CD4-positive, alpha-beta T cell treated with Interleukin-6 for 4 hours (primary cell): ENCODE data around the gene CFC1.
"Not testable (repeated sequence)": the region's sequence is repeated elsewhere in the genome, so short reads cannot be mapped to it uniquely, and the experiment has no call there.

Experiments
- DNase-seq: peaks from one replicate; pipeline ENCODE4 v3.0.0-alpha.2; 2020; ENCODE audit warnings: mixed read lengths

The CFC1 gene

DNA sequence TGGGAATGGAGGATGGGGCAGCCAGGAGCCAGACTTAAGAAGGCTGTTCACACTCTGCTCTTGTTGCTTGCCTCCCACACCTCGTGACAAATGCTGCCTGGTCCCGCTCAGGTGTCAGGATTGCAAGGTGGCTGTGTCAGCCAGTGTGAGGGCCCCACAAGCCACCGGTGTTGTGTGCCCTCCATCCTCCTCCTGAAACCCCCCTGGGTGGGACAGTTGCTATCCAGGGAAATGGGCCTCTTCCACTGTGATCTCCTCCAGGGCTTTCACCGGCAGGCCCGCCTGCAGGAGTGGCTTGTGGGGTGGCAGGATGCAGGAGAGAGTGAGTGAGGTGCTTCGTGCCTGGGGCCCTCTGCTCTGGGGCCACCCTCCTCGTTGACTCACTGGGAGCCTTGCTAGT lies 16.4 kb downstream of the CFC1 start:
- not testable (repeated sequence) for DNase-seq

DNA sequence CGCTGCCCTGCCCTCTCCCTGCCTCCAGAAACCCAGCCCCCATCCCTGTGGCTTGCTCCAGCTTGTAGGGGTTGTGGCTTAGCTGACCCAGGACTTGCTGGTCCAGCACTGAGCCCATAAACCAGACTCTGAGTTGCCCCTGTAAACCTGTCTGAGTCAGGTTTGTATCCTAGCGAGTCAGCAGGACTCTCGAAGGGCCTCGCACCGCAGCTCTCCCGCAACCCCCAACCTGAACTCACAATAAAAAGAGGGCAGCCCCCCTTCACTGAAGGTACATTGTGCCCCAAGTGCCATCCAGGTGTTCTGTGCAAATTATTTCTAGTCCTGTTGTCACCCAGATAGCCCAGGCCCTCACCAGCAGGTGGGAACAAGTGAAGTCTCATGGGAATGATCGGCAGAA lies 17.9 kb downstream of the CFC1 start:
- not testable (repeated sequence) for DNase-seq

DNA sequence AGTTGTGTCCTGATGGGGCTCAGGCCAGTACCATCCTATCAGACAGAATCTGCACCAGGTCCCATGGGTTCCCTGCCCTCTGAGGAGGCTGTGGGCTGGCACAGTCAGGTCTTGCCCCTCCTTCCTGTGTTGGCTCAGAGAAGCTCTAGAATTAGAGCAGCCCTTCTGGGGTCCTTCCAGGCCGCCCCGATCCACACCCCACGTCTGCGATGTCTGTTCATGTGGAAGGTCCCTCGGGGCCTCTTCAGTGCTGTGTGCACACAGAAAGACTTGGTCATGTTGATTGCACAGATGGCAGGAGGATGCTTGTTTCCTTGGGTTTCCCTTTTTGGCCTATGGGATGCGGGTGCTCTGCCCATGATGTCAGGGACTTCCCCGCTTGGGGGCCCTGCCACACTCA lies 20.3 kb downstream of the CFC1 start:
- DNase-seq: not testable (repeated sequence)

DNA sequence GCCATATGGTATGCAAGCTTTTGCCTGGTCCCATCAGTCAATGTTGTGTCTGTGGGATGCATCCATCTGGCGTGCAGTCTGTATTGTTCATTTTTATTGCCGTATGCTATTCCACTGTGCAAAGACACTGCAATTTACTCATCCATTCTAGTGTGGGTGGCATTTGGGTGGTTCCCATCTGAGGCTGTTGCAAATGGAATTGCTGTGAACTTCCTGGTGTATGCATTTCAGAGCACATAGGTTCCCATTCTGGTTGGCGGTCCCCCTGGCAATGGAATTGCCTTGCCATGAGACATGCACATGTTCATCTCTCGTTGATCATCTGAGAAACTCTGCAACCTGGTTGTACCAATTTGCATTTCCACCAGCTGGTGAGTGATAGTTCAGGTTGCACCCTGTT lies 21.8 kb downstream of the CFC1 start:
- not testable (repeated sequence) for DNase-seq

DNA sequence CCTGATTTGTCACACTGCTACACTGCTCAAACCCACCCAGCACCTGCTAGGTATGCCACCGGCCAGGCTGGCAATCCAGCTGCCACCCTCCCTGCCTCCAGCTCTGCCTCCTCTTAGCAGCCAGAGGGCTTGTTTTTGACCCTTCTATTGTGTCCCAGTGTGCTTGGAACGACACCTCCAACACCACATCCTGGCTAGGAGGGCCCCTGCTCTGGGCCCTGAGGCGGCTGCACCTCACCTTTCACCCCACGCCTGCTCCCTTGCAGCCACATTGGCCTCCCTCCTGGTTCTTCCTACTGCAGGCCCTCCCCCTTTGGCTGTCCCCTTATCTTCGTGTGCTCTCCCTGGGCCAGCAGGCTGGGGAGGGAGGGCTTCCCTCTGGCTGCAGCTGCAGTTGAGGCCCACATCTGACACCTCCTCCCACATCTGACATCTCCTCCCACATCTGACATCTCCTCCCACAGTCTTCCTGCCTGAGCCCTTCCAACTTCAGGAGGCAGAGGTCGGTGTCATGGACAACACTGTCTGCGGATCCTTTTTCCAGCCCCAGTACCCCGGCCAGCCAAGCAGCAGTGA lies 23.1 kb downstream of the CFC1 start:
- not testable (repeated sequence) for DNase-seq

DNA sequence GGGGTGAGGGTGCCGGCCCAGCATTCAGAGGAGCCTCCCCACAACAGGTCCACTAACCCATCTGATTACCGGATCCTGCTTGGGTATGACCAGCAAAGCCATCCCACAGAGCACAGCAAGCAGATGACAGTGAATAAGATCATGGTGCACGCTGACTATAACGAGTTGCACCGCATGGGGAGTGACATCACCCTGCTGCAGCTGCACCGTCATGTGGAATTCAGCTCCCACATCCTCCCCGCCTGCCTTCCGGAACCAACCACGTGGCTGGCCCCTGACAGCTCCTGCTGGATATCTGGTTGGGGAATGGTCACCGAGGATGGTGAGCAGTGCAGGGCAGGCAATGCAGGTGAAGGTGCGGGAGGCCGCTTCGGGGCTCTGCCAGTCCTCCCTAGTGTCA lies 25.1 kb downstream of the CFC1 start:
- not testable (repeated sequence) for DNase-seq

GRCh38 chr2:130571929-130572328 lies 27.4 kb downstream of the CFC1 start:
- not testable (repeated sequence) for DNase-seq

DNA sequence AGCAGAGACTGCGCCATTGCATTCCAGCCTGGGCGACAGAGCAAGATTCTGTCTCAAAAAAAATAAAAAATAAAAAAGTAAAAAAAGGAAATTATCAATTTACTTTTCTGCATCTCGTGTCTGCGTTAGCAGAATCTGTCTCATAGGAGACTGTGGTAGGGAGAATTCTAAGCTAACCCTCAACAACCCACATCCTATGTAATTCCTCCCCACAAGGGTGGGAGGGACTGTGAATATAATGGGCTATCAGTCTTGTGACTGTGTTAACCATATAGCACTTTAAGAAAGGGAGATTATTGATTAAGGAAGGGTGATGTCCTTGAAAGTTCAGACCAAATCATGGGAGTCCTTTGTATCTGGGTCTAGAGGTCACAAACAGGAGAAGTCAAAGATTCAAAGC lies 33.2 kb downstream of the CFC1 start:
- not testable (repeated sequence) for DNase-seq

DNA sequence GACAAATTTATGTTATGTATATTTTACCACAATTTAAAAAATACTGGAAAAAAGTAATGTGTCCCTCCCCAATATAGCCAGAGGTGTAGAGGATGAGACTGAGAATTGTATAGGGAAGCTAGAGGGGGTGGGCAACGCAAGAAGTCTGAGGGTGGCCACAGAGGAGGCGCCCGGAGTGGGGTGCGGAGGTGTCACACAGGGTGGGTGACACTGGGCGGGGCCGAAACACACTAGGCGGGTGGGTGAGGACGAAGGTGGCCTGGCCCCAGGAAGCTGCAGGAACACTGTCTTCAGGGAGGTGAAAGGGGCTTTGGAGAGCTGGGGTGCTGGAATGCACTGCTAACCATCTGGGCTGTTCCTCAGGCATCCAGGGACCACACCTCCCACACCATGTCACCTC lies 42.9 kb downstream of the CFC1 start:
- DNase-seq: not testable (repeated sequence)

GRCh38 chr2:130554178-130554577 lies 45.2 kb downstream of the CFC1 start:
- DNase-seq: not testable (repeated sequence)

DNA sequence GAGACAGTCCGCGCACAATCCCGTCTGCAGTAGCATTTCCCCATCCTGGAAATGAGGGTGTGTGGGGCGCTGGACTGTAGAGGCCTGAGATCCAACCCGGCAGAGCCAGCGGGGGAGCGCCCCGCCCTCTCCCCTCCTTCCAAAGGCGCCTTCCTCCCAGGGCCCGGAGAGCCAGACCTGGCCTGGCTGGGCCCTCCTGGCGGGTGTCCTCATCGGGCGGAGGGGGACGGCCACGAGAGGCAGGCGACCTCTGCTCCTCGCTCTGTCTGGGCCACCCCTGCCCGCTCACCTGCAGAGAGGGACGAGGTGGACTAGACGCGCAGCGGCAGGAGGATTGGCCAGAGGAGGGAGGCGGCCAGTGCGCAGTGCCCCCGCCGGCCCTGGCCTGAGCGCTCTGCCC lies 49.9 kb downstream of the CFC1 start:
- DNase-seq: not testable (repeated sequence)

DNA sequence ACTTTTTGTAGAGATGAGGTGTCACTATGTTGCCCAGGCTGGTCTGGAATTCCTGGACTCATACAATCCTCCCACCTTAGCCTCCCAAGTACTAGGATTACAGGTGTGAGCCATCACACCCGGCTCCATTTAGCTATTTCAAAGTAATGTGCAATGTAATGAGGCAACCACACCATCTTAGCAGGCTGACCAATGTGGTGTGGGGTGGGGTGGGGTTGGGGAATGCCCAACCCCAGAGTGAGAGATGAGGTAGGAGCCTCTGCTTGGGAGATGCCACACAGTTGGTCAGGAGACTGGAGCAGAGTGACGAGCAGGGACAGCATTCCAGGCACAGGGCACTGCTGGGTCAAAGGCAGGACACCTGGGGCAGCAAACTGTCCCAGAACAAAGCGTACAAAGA lies 51.0 kb downstream of the CFC1 start:
- DNase-seq: not testable (repeated sequence)

DNA sequence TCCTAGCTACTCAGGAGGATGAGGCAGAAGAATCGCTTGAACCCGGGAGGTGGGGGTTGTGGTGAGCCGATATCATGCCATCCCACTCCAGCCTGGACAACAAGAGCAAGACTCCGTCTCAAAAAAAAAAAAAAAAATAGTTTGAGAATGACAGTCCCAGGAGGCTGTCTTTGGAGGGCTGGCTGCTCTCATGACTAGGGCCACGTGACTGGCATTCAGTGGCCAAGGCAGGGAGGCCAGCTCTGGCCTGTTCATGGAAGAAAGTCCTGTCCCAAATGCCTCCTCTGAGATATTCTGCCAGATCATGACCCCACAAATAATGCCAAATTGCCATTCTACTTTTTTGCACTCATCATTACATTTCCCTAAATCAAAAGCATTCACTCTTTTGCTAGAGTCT lies 54.4 kb downstream of the CFC1 start:
- not testable (repeated sequence) for DNase-seq

GRCh38 chr2:130543785-130544528 lies 55.4 kb downstream of the CFC1 start:
- not testable (repeated sequence) for DNase-seq

DNA sequence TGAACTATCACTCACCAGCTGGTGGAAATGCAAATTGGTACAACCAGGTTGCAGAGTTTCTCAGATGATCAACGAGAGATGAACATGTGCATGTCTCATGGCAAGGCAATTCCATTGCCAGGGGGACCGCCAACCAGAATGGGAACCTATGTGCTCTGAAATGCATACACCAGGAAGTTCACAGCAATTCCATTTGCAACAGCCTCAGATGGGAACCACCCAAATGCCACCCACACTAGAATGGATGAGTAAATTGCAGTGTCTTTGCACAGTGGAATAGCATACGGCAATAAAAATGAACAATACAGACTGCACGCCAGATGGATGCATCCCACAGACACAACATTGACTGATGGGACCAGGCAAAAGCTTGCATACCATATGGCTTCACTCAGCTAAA lies 56.6 kb downstream of the CFC1 start:
- DNase-seq: not testable (repeated sequence)
